ENCODE data around the gene SMC5.
"Not testable (repeated sequence)": the region's sequence is repeated elsewhere in the genome, so short reads cannot be mapped to it uniquely, and the experiment has no call there.

SMC5 gene

GRCh38 chr9:70278305-70278704 lies 19.5 kb downstream of the SMC5 start:
- no peak for DNase-seq

DNA sequence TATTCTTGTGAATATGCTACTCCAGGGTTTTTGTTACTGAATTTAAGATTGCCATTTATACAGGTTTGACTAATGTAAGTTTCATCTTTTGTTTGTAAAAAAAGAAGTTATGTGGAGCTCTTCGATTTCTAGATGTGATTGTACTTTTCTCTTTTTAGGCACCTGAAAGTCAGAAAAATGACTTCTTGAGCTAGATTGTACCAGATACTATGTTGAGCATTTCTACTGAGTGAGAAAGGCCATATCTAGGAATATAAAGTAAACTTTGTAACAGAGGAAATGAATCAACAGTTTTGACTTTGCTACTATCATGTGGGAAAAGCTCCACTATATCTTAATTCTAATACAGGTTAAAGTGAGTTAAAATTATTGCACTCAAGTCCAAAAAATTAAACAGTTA lies 25.1 kb downstream of the SMC5 start:
- DNase-seq, result no peak

DNA sequence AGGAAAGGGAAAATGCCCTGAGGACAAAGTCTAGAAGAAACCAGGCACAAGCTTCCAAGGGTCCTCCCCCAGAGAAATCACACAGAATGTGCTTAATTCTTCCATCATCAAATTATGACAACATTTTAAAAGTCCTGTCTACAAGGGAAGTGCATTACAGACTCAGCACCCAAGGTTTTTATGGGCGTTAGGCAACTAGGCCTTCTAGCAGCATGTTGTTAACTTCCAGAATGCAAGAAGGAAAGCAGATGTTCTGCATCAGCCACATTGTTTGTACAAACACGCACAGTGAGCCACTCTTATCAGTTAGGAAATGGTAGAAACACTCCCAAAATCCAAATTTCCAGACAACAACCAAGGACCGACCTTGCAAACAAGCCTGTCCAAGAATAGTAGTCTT lies 26.5 kb downstream of the SMC5 start:
- no peak for DNase-seq

DNA sequence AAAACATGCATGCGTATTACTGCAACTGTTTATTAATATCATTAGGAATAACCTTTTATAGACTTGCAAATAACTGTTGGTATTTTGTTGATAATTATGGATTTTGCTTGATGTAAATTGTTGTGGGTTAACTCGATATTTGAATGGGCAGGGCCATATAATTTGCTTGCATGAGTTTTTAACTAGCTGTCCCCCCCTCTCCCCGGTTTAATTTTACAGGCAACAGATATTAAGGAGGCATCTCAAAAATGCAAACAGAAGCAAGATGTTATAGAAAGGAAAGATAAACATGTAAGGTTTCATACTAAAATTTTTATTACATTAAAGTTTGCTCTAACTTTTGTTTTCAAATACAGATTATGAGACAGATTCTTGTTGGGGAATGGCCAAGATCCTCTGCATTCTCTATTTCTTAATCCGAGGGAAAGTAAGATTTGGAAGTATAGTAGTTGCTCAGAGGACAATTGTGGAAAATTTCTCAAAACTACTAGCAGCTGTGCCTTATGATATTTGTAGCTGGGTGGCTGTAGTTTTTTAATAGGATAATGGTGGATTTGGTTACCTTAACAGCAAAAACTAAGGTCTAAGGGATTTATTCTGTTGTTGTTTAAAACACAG lies 27.3 kb downstream of the SMC5 start:
- no peak for DNase-seq

GRCh38 chr9:70290626-70291025 lies 31.8 kb downstream of the SMC5 start:
- DNase-seq, result no peak

GRCh38 chr9:70291446-70291845 lies 32.7 kb downstream of the SMC5 start:
- no peak for DNase-seq

- no peak for DNase-seq
These were observed 33.5 kb downstream of the SMC5 start for GRCh38 chr9:70292253-70292652.

DNA sequence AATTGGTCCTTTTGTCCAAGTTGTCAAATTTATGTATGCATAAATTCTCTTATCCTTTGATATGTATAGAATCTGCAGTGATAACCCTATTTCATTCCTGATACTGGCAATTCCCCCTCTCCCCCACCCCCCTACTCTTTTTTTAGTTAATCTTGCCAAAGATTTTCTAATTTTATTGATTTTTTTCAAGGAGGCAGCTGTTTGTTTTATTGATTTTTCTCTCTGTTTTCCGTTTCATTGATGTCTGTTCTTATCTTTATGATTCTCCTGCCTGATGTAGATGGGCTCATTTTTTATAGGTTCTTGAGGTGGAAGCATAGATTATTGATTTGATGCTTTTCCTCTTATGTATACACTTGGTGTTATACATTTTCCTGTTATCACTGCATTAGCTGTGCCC lies 34.4 kb downstream of the SMC5 start:
- DNase-seq, result no peak

DNA sequence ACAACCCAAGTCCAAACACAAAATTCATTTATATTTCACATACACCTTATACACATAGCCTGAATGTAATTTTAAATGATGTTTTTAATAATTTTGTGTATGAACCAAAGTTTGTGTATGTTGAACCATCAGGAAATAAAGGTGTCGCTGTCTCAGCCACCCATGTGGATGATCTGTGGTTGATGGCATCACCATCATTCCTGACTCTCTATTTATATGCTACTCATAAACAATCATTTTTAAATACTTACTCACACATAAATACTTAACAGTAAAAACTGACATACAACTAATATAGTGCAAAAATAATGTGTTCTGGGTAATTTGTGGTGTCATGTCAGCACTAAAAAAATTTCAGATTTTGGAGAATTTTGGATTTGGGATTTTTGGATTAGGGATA lies 38.4 kb downstream of the SMC5 start:
- no peak for DNase-seq

DNA sequence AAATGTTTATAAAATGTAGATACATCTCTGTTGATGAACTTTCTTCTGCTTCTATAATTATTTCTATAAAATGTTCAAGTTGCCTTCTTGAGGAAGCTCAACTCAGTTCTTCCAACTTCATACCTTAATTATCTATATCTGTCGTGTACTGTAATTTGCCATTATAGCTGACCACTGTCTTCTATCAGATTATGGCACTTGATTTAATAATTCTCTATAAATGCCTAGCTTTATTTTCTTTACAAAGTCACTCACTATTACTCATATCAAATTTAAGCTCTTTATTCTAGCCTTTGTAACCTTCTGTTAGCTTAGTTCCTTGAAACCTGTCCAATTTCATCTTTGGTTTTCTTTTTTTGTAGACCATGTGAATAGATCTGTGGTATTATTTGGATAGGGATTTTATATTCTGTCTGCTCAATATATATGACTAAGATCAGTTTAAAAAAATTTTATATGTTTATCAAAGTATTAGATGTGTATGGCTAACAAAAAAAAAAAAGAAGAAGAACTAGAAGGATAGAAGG lies 39.5 kb downstream of the SMC5 start:
- DNase-seq, result no peak

DNA sequence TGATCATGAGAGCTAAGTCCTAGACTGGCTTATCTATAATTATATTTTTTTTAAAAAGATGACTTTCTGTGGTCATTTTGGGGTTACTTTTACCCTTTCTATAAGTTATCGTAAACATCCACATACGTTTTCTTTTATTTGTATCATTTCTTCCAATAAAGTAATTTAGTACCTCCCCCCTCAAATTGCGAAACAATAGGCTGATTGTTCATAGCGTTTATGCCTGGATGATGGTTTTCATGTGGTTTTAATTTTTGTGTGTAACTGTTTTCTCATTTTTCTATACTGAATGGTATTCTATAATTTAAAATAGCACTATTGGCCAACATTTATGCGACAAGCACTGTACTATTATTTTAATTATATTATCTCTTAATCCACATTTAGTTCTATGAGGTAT lies 44.5 kb downstream of the SMC5 start:
- DNase-seq, result no peak

DNA sequence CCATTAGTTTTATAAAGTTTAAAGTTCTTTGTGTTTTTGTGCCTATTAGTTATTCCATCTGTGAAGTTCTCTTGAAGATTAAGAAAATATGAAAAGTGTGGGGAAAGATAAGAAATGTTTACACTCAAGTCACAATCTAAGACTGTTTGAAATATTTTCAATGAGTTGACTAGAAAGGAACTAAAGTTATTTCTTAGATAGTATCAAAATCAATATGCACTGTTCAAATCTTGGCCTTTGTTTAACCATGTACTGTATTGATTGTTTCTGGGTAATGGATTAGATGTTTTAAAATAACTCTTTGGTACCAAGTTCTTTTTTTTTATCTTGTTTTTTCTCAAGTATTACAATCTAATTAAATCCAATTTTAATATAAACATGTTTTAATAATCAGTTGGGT lies 46.0 kb downstream of the SMC5 start:
- DNase-seq, result no peak

GRCh38 chr9:70315389-70315788 lies 56.6 kb downstream of the SMC5 start:
- DNase-seq, result no peak

GRCh38 chr9:70318002-70318401 lies 59.2 kb downstream of the SMC5 start:
- DNase-seq, result no peak

GRCh38 chr9:70322096-70322495 lies 63.3 kb downstream of the SMC5 start:
- no peak for DNase-seq

DNA sequence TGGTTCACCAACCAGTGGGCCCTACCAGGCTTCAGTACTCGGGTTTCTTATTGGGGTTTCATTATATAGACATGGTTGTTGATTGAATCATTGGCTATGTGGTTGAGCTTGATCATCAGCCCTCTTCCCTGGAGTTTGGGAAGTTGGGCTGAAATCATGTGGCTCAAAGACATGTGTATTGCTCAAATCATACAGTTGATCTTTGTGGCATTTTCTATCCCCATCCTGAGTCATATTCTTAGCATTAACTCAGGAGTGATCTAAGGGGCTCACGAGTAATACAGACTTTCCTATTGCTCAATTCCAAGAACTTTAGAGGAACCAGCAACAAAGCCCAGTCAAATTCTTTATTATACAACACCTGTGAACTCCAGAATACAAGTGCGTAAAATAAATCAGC lies 66.2 kb downstream of the SMC5 start:
- no peak for DNase-seq

GRCh38 chr9:70328625-70329024 lies 69.8 kb downstream of the SMC5 start:
- DNase-seq, result not testable (repeated sequence)

DNA sequence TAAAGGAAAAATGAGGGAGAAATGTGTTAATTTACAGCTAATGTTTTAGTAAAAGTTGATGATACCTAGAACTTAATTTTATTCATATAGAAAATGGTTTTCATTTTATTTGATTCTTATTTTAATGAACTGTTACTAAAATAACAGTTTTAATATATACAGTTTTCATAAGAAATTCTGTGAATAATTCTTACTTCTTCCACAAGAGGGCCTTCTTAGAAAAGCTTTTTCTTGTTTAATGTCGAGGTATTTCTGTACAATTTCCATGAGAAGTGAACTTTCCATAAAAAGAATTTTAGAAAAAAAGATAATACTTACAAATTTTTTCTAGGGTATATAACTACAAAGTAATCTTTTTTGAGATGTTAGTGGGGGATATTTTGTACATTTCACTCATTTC lies 81.8 kb downstream of the SMC5 start:
- DNase-seq, result no peak

DNA sequence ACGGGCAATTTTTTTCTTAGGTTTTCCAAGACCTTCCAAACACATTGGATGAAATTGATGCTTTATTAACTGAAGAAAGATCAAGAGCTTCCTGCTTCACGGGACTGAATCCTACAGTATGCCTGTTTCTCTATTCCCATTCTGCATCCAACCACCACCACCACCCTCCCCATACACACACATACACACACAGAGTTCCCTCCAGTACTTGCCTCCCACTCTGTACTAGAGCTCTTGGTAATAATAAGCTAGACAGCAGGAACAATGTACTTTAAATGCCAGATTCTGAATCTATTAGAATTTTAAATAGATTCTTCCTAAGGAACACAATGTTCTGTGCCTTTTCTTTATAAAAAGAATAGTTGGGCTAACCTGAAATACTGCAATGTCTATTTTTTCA lies 88.3 kb downstream of the SMC5 start:
- DNase-seq, result no peak

DNA sequence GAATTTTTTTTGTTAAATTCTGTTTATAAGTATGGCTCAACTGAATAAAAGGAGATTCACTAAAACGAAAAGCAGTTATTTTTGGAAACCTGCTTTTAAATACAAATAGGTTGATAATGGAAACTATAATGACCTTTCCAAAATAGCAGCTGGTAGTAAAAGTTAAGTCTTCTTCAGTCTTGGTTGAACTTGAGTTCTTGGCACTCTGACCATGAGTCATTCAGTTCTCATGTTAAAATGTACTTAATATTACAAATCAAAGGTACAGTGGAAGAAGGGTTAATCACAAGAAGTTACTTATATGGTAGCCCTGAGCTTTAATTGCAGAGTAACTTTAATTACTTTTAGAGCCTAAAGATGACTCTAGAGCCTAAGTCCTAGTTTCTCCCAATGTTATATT lies 93.6 kb downstream of the SMC5 start:
- no peak for DNase-seq

DNA sequence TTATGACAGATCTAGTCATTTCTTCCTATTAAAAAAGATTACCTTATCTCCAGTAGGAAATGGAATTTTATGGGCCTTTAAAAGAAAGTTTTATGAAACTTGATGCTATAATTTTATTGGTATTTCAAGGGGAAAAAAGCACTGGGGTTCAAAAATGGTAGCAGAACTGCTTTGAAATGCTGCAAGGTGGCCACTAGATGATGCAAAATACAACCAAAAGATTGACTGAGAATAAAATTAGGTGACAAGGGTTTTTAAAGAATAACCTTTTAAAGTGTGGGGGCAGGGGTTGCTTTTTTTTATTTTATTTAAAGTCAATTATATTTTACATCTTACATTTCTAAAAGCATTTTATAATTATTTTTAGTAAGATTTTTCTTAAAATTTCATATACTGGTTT lies 94.0 kb downstream of the SMC5 start:
- DNase-seq, result no peak

GRCh38 chr9:70355801-70356200 lies 97.0 kb downstream of the SMC5 start:
- DNase-seq, result no peak

GRCh38 chr9:70362952-70363351 lies 104.2 kb downstream of the SMC5 start:
- no peak for DNase-seq

DNA sequence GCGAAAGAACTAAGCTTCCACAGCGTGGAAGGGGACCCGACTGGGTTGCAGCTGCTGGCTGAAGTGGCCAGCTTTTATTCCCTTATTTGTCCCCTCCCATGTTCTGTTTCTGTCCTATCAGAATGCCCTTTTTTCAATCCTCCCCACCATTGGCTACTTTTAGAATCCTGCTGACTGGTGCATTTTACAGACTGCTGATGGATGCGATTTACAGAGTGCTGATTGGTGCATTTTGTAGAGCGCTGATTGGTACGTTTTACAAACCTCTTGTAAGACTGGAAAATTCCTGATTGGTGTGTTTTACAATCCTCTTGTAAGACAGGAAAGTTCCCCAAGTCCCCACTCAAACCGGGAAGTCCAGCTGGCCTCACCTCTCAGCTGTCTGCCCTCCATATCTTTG lies 105.0 kb downstream of the SMC5 start:
- no peak for DNase-seq

DNA sequence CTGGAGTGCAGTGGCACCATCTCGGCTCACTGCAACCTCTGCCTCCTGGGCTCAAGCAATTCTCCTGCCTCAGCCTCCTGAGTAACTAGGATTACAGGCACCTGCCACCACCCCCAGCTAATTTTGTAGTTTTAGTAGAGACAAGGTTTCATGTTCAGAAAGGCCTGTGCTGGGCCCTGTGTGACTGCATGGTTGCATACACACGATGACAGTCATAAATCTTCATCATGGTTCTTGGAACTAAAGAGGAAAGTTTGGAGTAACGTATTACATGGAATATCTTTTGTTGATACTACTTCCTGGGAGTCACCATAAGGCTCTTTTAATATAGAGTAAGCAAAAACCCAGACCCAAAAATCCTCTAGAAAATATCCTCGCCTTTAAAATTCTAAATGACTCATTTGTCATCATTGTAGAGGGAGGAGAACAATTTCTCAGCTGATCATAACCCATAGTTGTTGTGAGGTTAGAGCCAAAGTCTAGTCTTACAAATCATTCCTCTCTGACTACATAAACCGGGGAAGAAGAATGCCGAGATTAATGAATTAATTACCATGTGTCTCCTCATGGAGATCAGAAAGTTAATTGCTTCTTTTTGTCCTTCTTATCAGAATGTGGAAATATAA lies 108.6 kb downstream of the SMC5 start:
- DNase-seq, result no peak
